Stomach (tissue), 4 donors: ENCODE results near the gene SHISA5.

ENCODE experiments used
- CTCF ChIP-seq, 7 experiments: fragments of 450-650 bp in 4 of 7; fragments of 200-600 bp in 3 of 7; sonication (generic) in 3 of 7; IDR thresholded peaks; one replicate each; pipeline ENCODE4 v1.5.1; 2016 to 2019; ENCODE audit warnings: antibody characterized with exemption in 7 of 7, control low read depth in 2 of 7, mild to moderate bottlenecking in 1 of 7
- EP300 ChIP-seq: sonication (generic); formaldehyde crosslinking; IDR thresholded peaks from one replicate; pipeline ENCODE4 v1.6.1; 2017; ENCODE audit warnings: antibody characterized with exemption
- POLR2A ChIP-seq, 4 donors: fragments of 450-650 bp; IDR thresholded peaks; one replicate each; pipeline ENCODE4 v1.6.1; 2016; ENCODE audit warnings: antibody characterized with exemption in 4 of 4, control low read depth in 2 of 4, mild to moderate bottlenecking in 1 of 4, moderate library complexity in 1 of 4
- POLR2AphosphoS5 ChIP-seq, 3 donors: sonication (generic); formaldehyde crosslinking; IDR thresholded peaks; one replicate each; pipeline ENCODE4 v1.6.1; 2016; ENCODE audit warnings: antibody characterized with exemption in 3 of 3

GRCh38 chr3:48470286-48470685 lies 33.7 kb downstream of the SHISA5 start:
- TF ChIP-seq CTCF (IDR thresholded peaks at IDR 0.05), result no peak
- no peak for TF ChIP-seq POLR2A (IDR thresholded peaks at IDR 0.05)
- TF ChIP-seq POLR2AphosphoS5 (IDR thresholded peaks at IDR 0.05), result no peak
- TF ChIP-seq EP300, result no peak
